ENCODE data around the gene WIPF3.

The WIPF3 gene

DNA sequence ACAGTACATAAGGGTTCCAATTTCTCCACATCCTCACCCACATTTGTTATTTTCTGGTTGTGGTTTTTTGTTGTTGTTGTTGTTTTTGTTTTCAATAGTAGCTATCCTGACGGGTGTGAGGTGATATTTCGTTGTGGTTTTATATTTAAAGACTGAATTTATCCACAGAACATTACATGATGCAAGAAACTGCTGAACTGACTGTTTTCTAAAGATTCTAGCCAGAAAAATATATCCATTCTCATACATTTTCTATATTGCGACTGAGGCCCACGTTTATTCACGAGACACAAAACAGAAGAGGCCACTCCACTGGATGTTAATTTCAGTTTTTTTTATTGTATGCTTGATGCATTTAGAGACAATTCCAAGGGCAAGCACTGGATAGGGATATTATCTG, 113.5 kb downstream of the WIPF3 start:
- DNase-seq, result no peak

DNA sequence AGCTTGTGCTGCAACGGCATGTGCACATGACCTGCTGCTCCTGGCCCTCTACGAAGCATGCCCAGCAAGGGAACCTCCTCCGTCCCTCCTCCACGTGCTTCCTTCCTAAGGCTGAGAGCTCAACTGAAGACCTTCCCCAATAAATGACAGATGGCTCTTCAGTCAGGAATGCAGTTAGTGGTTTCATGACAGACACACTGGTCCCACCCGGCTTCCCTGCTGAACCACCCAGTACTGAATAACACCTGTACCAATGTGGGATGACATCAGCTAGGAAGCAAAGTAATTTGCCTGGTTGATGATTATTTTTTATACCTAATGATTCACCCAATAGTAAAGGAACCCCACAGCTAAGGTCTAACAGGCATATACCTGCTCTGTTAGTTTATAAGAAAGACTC, 114.2 kb downstream of the WIPF3 start:
- no peak for DNase-seq

DNA sequence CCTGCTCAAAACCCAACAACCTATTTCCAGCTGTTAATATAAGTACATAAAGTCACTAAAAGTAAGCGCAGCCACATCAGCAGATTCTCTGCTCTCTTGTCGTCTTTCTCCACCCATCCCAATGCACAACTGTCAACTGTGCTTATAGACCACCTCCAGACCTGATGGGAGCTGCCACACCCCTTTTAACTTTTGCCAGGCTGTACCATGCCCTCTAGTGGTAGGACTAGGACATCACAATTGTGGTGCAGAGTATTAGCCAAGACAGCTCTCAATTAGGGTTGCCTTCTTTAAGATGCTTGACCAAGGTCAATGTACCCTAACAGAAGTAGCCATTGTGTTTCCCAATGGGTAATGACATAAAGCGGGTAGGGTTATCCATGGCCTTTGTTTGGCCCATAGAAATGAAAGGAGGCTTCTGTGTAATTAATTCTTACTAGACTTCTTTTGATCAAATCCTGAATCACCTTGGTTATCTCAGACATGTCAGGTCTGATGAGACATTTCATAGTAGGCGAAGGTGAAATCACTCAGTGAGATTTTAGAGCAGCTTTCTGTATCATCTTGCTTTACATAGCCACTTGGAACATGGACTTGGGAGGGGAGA, 115.2 kb downstream of the WIPF3 start:
- peak; percentile 57 for DNase-seq

DNA sequence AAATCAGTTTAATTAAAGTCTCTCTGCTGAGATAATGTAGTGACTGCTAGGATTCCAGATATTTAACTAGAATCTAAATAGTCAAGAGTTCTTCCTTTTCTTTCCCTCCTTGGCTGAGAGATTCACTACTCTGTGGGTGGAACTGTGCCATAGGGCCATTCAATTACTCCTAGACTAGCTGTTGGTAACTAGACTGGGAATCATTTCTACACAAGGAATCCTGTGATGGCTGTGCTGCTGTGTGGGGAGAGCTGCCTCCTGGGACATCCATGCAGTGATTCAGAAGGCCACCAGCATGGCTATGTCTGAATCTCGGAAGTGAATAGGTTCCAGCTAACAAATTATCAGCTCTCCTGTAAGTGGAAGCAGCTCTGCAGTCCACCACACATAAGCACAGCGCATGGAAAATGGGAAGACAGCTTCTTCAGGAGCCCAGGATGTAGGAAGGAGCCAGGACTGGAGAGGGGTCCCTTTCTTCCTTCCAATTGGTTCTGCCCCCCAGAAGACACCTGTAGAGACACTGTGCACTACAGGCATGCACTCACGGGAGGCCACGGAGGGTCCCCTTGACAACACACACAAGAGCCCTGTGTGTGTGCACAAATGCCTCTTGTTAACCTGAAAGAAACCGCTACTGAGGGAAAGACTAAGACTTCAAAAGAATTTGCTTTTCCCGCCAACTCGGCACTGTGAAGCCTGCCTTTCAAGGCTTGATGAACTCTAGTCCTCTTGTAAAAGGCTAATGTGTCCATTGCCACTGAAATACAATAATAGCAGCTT, 116.8 kb downstream of the WIPF3 start:
- peak; percentile 19 for DNase-seq

DNA sequence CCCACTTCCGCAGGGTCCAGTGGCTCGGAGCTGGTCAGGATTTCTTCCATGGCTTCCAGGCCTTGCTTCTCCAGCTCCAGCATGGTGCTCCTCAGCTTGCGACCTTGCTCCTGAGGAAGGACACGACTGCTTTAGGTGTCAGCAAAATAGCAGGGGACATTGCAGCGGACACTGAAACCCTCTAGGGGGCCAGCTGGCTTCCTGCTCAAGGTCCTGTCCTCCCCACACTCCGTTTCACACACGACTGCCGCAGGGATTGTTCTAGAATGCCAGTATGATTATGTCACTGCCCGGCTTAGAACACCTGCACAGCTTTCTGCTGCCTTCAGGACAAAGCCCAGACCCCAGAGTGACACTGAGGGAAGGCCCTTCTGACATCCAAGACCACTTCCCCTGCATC, 117.7 kb downstream of the WIPF3 start:
- DNase-seq, result no peak

DNA sequence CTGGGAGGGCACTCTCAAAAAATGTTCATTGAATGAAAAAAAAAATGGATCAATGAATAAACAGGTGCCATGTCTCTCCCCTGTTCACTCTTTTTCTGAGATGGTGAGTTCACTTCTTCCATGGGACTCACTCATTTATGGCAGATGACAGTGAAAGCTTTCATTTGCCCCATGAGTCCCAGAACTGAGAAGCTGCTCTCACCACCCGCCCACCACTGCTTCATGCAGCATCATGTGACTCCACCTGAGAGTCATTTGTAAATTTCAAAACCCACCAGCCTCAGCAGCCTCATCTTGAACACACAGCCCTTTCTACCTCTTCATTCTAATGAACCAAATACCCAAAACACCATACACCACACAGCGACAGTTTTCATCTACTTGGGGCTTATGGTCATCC, 118.4 kb downstream of the WIPF3 start:
- DNase-seq, result no peak

DNA sequence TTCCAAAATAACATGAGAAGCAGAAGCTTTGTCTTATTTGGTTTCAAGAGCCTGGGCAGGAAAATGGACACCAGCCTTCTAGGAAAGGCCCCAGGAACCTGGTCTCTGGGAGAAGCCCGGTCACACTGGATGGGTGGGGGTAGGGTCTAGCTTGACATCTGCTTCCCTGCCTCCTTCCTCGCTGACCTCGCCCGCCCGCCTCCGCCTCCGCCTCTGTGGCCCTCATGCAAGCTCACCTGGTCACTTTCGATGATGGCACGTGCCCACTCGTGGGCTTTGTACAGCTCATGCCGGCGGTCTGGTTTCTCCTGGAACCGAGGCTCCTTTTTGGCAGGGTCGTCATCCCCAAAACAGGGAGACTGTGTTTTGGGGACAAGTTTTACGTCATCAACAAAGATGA, 119.9 kb downstream of the WIPF3 start:
- no peak for DNase-seq

DNA sequence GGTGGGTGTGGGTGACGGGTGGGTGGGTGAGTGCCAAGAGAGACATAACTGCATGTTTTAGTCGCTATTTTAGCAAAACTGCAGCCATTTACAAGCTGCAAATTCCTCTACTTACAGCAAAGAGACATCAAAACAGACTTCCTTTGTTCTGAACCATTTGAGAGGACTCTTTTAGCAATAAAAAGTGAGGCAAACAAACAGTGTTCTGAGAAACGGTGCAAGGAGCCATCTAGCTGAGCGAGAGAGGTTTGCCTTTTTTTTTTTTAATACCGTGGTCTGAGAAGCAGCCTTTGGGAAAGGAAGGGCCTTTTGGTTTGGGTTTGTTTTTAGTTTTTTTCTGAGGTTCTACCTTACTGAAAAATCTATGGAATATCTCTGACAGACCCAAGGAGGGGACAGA, 120.4 kb downstream of the WIPF3 start:
- DNase-seq, result peak; percentile 53

DNA sequence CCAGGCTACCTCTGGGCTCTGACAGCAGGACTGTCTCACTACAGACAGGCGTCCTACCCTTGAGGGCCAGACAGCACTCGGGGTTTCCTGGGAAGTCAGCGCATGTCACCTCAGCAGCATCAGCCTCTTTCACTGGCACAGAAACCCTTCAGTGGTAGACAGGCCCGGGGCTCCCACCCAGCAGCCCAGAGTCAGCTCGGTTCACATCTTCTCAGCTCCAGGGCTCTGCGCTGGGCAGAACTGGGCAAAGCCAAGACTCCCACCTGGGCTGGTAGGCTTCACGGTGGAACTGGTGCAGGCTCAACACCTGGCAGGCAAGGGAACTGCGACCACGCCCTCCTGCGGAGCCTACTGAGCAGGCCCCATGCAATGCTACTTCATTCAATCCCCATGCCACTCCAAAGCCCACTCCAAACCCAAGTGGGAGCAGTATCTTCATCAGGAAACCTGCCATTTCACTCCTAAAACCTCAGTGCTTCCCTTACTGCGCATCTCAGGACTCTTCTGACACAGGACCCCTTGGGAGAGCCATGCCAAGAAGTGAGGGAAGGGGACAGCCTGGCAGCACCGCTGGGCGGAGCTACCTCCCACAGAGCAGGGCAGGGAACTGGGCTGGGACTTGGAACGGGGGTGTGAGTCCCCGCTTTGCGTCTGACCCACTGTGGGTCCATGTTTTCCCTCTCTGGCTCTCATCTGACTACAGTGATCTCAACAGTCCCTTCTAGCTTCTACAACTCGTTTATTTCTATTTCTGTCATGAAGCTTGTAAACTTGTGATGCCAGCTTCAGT, 122.9 kb downstream of the WIPF3 start:
- no peak for DNase-seq

DNA sequence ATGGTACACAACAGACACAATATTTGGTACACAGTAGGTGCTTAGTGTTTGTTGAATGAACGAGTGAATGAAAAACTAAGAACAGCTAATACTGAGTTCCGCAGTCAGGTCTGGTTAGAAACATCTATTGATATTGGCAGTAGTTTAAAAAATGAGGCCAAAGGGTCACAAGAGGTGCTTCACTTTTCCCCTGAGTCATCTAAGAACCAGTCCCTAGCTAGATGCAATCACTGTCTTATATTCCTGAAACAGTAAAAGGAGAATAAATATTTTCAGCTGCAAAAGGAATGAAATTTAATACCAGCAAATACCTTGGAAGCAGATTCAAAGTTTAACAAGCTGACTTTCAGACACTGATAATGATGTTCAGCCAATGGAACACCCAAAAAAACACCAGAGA, 128.8 kb downstream of the WIPF3 start:
- DNase-seq, result no peak

DNA sequence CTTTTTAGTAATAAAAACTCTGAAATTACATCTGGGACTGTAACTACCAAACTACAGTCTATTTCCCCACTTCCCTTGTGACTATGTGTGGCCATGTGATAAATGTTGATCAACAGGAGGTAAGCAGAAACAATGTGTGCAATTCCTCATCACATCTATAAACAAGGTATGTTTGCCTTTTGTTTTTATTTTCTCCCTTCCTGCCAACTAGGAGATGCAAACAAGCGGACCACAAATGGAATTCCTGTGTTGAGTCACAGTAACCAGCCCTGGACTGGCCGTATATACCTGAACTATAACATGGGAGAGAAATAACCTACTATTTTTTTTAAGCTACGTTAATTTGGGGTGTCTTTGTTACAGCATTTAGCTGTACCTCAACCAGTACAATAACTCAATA, 130.8 kb downstream of the WIPF3 start:
- no peak for DNase-seq

DNA sequence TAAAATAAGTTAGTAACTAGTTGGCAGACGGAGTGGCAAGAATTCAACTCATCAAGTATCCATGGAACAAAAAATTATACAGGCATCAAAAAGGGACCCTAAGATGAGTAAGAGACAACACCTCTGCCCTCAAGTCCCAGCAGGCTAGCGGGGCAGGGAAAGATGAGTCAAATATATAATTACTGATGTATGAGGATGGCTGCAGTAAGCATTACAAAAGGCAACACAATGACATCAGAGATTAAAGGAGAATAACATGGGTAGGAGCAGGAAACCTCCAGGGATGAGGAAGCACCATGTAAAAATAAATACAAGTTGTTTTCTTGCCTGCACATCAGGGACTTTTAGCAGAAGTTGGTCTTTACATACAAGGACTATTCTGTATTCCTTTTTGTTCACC, 133.9 kb downstream of the WIPF3 start:
- DNase-seq, result no peak

DNA sequence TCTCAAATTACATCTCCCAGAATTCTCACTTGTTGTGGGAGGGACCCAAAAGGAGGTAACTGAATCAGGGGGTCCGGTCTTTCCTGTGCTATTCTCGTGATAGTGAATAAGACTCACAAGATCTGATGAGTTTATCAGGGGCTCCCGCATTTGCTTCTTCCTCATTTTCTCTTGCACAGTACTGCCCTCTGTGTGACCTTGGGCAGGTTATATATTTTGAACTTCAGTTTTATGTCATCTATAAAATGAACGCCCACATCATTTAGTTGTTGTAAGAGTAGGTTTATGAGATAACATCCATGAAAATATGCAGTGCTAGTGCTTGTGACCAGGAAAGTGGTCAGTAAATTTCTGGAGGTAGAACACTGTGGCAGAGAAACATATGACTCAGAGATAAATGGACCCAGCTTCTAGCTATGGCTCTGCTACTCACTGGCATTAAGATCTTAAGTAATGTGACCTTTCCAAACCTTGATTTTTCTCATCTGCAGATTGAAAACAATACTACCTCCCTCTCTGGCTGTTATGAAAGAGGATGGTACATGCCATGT, 139.0 kb downstream of the WIPF3 start:
- no peak for DNase-seq

DNA sequence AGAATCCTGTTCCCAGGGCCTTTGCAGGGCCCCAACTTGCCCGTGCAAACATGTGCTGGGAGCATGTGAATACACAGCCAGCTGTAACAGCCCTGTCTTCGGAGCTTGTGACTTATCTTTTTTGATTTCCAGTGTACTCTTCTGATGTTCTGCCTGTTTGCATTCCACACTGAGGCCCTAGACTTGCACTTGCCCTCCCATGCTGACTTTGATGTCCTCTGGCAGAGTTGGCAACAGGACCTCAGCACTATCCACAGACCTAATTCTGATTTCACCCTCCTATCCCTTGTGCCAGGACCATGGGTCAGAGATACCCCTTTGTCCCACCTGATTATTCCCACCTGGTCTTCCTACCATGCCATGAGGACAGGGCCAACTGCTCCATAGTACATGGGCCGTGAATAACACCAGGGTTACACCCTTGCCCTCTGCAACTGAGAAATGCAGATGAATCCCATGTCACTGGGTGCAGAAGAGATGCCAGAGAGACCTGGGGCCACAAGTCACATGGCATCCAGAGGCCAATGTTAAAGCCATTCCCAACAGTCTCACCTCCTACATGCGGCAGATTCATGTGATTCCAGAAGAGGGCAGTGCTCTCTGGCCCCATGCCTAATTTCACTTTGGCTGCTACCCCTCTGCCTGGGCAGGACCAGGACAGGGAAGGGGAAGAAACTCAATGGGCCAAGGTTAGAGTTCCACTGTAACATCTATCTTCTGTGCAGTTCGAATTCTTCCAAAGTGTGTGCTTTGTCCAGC, 140.3 kb downstream of the WIPF3 start:
- DNase-seq, result peak; percentile 25

DNA sequence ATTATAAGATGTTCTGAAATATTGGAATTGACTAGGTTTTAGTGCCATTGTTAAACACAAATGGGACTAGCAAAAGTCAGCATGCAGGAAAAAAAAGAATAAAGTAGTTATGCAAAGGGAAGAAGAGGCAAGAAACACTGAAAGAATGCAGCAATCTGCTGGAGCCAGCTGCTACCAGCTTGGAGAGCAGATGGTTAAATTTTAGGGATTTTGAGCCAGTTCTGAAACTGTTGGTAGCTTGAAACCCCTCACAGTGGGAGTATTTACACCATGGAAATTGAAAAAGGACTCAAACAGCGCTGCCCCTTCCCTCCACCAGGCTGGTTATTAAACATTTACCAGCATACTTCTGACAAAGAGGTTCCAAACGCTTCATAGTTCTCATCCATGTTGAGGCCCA, 142.3 kb downstream of the WIPF3 start:
- no peak for DNase-seq

DNA sequence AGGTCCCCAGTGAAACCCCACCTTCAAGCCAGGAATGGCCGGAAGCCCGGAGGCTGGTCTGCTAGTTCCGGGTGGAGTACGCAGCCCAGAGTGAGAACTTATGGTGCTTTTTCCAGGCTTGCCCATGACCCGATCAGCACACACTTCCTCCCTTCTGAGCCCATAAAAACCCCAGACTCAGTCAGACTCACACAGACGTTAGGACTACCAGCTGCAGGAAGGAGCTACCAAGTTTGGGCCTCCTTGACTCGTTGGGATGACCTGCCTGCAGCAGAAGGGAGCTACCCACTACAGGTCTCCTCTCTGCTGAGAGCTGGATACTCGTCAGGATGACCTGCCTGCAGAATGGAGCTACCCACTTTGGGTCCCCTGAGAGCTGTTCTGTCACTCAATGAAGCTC, 144.2 kb downstream of the WIPF3 start:
- DNase-seq, result no peak

DNA sequence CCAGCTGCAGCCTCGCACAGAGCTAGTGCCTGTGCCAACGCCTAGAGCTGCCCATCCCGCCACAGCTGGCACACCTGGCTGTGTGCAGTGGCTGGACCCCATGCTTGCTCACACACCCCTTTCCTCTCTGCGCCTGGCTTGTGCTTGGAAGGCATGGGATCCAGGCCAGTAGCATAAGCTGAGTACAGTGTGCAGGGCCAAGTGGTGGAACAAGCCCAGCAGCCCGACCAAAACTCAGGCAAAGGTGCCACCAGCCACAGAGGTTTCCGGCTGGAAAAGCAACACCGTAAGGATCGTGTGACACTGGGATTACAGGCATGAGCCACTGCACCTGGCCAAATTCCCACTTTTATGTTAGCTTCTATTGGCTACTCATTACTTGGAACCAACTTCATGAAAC, 144.9 kb downstream of the WIPF3 start:
- DNase-seq, result no peak

DNA sequence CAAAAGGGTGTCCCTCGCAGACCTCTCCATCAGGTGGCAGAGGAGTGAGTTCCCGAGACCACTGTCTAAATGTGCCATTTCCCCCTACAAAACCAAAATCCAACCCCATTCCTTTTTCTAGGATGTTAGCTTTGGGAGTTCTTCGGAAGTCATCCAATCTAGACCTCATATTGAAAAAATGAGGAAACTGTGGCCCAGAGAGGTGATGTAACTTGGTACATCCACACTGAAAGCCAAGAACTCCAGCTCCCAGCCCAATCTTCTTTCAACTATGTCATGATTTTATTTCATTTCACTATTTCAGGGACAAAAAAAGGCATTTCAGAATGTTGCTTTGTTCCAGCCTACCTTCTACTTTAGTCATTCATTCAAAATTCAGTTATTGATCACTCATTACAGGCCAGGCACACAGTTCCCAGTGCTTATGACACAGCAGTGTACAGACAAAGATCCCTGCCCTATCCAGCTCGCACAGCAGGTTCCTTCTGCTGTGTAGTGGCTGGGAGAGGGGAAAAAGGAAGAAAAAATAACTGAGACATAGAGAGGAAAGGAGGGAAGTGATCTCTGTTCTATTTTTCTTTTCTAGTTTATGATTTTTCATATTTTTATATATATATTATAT, 147.5 kb downstream of the WIPF3 start:
- DNase-seq, result no peak

DNA sequence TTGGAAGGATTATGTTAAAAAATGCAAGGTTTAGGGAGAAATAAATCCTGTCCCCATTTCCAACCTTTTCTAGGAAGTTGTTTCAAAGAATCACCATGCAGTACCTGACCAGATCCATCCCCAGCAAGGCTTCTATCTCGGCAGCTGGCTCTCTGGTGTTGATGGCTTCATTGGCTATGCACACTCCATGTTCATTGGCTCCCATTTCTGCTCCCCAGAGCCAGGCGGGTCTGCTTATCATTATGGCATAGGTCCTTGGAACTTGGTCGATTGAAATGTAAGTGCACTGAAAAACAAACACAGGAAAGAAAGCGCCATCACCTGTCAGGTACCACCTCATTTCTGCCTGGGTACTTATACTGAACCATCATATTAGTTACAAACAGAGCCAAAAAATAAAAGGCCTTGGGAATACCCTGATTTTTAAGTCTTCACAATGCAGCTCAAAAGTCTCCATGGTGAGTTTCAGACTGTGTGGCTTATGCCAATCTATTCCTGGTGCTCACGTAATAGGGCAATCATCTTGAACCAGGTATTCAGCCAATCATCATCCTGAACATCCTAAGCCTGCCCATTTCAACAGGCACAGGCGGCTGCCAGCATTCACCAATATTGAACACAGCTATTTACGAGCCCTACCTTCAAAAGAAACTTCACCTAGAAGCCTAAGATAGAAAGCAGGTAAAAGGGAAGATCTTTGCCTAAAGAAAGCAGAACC, 148.9 kb downstream of the WIPF3 start:
- no peak for DNase-seq

DNA sequence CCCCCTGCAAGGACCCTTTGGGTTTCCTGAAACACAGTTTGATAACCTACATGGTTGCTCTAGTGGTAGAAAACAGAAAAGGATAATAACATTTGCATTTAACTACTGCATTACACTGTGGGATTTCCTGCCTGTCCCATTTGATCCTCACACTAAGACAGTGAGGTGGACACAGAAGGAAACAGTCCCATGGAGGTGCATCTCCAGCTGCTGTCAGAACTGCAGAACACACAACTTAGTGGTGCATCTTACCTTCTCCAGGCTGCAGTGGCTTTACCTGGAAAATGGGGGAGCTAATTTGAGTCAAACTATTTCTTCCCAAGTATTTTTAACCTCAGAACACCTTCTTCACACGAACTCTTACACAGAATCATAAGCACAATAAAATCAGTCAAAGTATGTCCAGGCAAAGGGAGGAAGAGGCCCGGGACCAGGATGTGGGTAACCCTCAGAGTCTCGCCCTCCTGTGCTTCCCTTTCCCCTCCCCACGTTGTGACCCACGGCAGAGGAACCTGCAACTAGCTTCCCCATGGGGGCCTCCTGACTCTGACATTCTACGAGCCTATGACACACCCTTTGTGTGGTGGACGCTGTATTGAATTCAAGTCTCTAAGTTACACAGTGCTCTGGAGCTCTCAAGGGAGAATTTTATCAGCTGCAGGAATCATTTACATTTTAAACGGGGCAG, 149.6 kb downstream of the WIPF3 start:
- DNase-seq, result no peak

DNA sequence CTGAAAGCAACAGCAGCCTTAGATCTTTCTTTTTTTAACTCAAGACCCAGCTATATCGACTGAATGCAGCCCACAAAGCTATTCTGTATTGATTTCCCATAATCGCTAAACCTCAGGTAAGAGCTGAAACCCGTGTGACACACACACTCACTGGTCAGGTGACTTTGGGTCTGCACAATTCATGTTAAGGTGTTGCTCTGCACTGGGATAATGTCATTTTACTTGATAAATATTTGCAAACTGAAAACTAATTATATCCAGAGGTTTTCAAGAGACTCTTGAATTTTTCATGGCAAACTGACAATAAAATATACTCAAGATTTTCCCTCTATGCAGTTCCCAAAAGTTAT, 150.2 kb downstream of the WIPF3 start:
- DNase-seq, result no peak

All from midbrain (tissue), 1 donor.